GM12865 (cell line): ENCODE measurements around the gene TC2N.

Experiments used
- DNase-seq: peaks from one replicate; pipeline ENCODE4 v3.0.0; 2010; ENCODE audit warnings: low read depth
- H3K4me3 ChIP-seq: 2 replicates; pipeline ENCODE4 v1.5.1; 2011; ENCODE audit warnings: mild to moderate bottlenecking, low read depth, low read length, control low read depth
- TF ChIP-seq, protein P1 (sequence below): IDR thresholded peaks from 2 replicates; pipeline ENCODE4 v1.5.1; 2011; ENCODE audit warnings: low read length, control low read depth, low read depth, inconsistent platforms; ENCODE audit not compliant: insufficient read depth; ENCODE audit errors: missing control alignments

Gene TC2N

DNA sequence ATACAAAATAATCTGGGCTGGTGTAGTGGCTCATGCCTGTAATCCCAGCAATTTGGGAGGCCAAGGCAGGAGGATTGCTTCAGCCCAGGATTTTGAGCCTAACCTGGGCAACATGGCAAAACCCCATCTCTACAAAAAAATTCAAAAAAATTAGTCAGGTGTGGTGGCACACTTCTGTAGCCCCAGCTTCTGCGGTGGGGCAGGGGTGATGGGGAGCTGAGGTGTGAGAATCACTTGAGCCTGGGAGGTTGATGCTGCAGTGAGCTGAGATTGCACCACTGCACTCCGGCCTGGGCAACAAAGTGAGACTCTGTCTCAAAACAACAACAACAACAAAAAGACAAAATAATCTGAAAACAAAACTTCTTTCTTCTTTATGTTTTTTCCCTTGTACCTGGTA is 66.0 kb downstream of the TC2N start:
- no peak for DNase-seq
- H3K4me3 ChIP-seq, result no peak overlapping the region
- TF ChIP-seq, protein P1, sequence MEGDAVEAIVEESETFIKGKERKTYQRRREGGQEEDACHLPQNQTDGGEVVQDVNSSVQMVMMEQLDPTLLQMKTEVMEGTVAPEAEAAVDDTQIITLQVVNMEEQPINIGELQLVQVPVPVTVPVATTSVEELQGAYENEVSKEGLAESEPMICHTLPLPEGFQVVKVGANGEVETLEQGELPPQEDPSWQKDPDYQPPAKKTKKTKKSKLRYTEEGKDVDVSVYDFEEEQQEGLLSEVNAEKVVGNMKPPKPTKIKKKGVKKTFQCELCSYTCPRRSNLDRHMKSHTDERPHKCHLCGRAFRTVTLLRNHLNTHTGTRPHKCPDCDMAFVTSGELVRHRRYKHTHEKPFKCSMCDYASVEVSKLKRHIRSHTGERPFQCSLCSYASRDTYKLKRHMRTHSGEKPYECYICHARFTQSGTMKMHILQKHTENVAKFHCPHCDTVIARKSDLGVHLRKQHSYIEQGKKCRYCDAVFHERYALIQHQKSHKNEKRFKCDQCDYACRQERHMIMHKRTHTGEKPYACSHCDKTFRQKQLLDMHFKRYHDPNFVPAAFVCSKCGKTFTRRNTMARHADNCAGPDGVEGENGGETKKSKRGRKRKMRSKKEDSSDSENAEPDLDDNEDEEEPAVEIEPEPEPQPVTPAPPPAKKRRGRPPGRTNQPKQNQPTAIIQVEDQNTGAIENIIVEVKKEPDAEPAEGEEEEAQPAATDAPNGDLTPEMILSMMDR, result no peak

DNA sequence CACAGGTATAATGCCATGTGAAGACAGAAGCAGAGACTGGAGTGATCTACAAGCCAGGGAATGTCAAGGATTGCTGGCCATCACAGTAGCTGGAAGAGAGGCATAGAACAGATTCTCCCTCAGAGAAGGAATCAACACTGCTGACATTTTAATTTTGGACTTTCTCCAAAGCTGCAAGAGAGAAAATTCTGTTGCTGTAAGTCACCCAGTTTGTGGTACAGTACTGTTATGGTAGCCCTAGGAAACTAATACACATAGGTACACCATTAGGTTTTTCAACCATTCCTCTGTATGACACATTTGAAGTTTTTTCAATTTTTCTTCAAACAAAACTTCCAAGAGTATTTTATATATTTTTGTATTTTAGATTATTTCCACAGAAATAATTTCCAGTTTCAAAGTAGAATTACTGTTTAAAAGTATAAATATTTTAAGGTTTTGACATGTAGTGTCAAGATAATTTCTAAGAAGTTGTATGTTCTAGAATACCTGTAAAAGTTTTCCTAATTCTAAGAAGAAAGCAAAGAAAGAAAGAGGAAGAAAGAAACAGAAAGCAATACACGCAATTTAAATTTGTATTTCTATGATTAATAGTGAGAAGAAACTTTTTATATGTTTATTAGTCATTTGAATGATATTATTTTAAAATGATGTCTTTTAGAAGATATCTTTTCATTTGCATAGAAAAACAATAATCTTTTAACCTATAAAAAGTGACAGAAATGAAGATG is 70.6 kb downstream of the TC2N start:
- DNase-seq, result no peak
- TF ChIP-seq, protein P1, result no peak
- no peak overlapping the region for H3K4me3 ChIP-seq

DNA sequence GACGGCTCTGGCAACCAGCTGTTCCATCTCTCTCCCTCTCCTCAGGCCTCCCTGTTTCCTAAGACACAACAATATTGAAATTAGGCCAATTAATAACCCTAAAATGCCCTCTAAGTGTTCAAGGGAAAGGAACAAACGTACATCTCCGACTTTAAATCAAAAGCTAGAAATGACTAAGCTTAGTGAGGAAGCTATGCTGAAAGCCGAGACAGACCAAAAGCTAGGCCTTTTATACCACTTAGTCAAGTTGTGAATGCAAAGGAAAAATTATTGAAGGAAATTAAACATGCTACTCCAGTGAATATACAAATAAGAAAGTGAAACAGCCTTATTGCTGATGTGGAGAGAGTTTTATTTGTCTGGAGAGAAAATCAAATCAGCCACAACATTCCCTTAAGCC is 73.6 kb downstream of the TC2N start:
- H3K4me3 ChIP-seq, result no peak overlapping the region
- DNase-seq, result no peak
- TF ChIP-seq, protein P1, result no peak

DNA sequence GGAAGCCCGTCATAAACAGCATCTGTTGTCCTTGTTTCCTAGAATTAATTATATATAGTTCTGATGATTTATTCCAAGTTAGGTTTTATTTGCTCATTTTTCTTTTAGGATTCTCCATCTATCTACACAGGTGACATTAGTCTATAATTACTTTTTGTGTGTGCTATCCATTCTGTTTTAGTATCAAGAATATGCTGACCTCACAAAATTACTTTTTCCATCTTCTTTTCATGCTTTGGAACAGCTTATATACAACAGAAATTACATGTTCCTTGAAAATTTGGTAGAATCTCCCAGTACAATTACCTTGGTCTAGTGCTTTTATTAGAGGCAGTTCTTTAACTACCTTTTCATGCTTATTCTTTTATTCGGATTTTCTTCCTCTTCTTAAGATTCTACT is 81.1 kb downstream of the TC2N start:
- no peak overlapping the region for H3K4me3 ChIP-seq
- DNase-seq, result no peak
- TF ChIP-seq, protein P1, result no peak

DNA sequence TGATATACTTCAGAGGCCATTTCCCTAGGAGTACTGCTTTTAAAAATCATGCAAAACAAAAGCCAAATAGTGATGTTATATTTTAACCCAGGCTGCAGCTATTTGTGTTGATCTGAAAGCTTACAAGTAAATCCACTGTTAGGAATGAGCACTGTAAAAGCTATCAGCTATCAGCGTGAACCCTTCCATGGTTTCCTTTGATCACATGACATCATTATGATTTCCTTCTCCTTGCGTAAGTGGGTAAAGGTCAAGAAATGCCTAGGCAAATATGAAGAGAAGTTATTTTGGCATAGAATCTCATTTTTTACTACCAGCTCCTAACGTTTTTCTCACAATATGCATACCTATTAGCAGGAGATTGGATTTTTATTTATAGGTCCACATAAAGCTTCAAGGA is 86.9 kb downstream of the TC2N start:
- DNase-seq, result no peak
- no peak overlapping the region for H3K4me3 ChIP-seq
- TF ChIP-seq, protein P1, result no peak

GRCh38 chr14:91778217-91778616 is 89.1 kb downstream of the TC2N start:
- TF ChIP-seq, protein P1, result no peak
- no peak overlapping the region for H3K4me3 ChIP-seq
- no peak for DNase-seq
